Sigmoid colon (tissue), 7 donors: ENCODE data around the gene RPA3. TPM values are rescaled to one million over a fixed set of nuclear protein-coding genes. Genes with fewer than 3 reads are reported as not detected.

Source experiments
- DNase-seq: peaks from one replicate; pipeline ENCODE4 v3.0.0-alpha.2; 2019
- H3K27ac ChIP-seq, 4 donors: fragments of 200-600 bp; sonication (generic); one replicate each; pipeline ENCODE4 v1.5.1; 2016 to 2019; ENCODE audit warnings: mild to moderate bottlenecking in 1 of 4
- H3K27me3 ChIP-seq, 3 donors: fragments of 200-600 bp; sonication (generic); one replicate each; pipeline ENCODE4 v1.5.1; 2019; ENCODE audit warnings: mild to moderate bottlenecking in 1 of 3
- H3K36me3 ChIP-seq, 4 donors: fragments of 200-600 bp; sonication (generic); one replicate each; pipeline ENCODE4 v1.5.1; 2016 to 2019
- H3K4me1 ChIP-seq, 4 donors: fragments of 200-600 bp; sonication (generic); one replicate each; pipeline ENCODE4 v1.5.1; 2017 to 2019
- H3K4me3 ChIP-seq, 4 donors: fragments of 200-600 bp; sonication (generic); one replicate each; pipeline ENCODE4 v1.5.1; 2017 to 2019; ENCODE audit warnings: mild to moderate bottlenecking in 2 of 4, moderate library complexity in 1 of 4
- H3K9me3 ChIP-seq, 4 donors: fragments of 200-600 bp in 3 of 4; sonication (generic) in 3 of 4; one replicate each; pipeline versions ENCODE4 v1.5.1 to v1.6.1; 2013 to 2019
- CTCF ChIP-seq, 4 experiments: fragments of 450-650 bp in 3 of 4; fragments of 200-600 bp in 1 of 4; IDR thresholded peaks; one replicate each; pipeline ENCODE4 v1.5.1; 2016 to 2019; ENCODE audit warnings: antibody characterized with exemption in 4 of 4, mild to moderate bottlenecking in 3 of 4, moderate library complexity in 2 of 4
- EP300 ChIP-seq, 4 donors: sonication (generic); formaldehyde crosslinking; IDR thresholded peaks; one replicate each; pipeline ENCODE4 v1.6.1; 2017; ENCODE audit warnings: antibody characterized with exemption in 4 of 4
- POLR2A ChIP-seq, 2 donors: fragments of 450-650 bp; IDR thresholded peaks; one replicate each; pipeline ENCODE4 v1.6.1; 2016; ENCODE audit warnings: antibody characterized with exemption in 2 of 2, mild to moderate bottlenecking in 2 of 2, moderate library complexity in 2 of 2
- POLR2AphosphoS5 ChIP-seq, 4 donors: sonication (generic); formaldehyde crosslinking; IDR thresholded peaks; one replicate each; pipeline ENCODE4 v1.6.1; 2017; ENCODE audit warnings: antibody characterized with exemption in 4 of 4
- WGBS, 2 donors: extraction: QIAGEN DNeasy Blood & Tissue Kit; methylation state at CpG; one replicate each; pipeline ENCODE4 v1.1.7; 2013; 5-methylcytosine and 5-hydroxymethylcytosine counted together
- intact Hi-C: fragments of 100-400 bp; cut with DNase I; formaldehyde crosslinking; loops from one replicate; pipeline ENCODE4 v1.15.1; 2023
- polyA plus RNA-seq, 3 donors: library from polyadenylated mRNA; stranded (reverse); fragments of 200-250 nt; gene quantifications; one replicate each; pipeline ENCODE4 v1.2.3, GENCODE V29; 2013
- total RNA-seq, 4 donors: library from RNA; depleted of rRNA; stranded (reverse); fragments of >200 nt; gene quantifications; one replicate each; pipeline ENCODE4 v1.1.0, GENCODE V29; 2016
- donor health status: healthy with polysubstance abuse.
- donor health status: Bipolar disorder and iron deficiency.
- donor health status: healthy.

The RPA3 gene
- total and polyA plus RNA-seq, 7 donors = 15.8 to 66.8 (median 30.3) TPM

GRCh38 chr7:7620236-7620635 lies 98.2 kb downstream of the RPA3 start:
- Histone ChIP-seq H3K27me3 (no peaks in the 10 kb centered on the region), H3K4me3 (no peak overlapping the region), H3K36me3 (no peaks in the 10 kb centered on the region), H3K4me1 (no peaks in the 10 kb centered on the region), H3K27ac (no peak overlapping the region), H3K9me3 (no peaks in the 10 kb centered on the region)
- 91 to 93% methylated on average over 1 of the region's 1 CpG for WGBS, 2 donors
- DNase-seq = no peak
- intact Hi-C loops = no loop called here
- TF ChIP-seq POLR2AphosphoS5 (IDR thresholded peaks at IDR 0.05) (no peak), POLR2A (IDR thresholded peaks at IDR 0.05) (no peak), EP300 (IDR thresholded peaks at IDR 0.05) (no peak), CTCF (IDR thresholded peaks at IDR 0.05) (no peak)

GRCh38 chr7:7618410-7618809 lies 100.0 kb downstream of the RPA3 start:
- Histone ChIP-seq H3K36me3 (no peaks in the 10 kb centered on the region), H3K4me1 (no peaks in the 10 kb centered on the region)

GRCh38 chr7:7617550-7617949 lies 100.9 kb downstream of the RPA3 start:
- no peak for TF ChIP-seq POLR2A (IDR thresholded peaks at IDR 0.05)
- TF ChIP-seq EP300 (IDR thresholded peaks at IDR 0.05) = no peak
- TF ChIP-seq POLR2AphosphoS5 (IDR thresholded peaks at IDR 0.05) = no peak
- TF ChIP-seq CTCF (IDR thresholded peaks at IDR 0.05) = no peak
- no peaks in the 10 kb centered on the region for H3K36me3 ChIP-seq
- intact Hi-C loops = no loop called here
- no peaks in the 10 kb centered on the region for H3K27me3 ChIP-seq
- no peak overlapping the region for H3K27ac ChIP-seq
- no peaks in the 10 kb centered on the region for H3K9me3 ChIP-seq
- no peaks in the 10 kb centered on the region for H3K4me1 ChIP-seq
- DNase-seq = no peak
- WGBS, 2 donors = 76 to 88% methylated on average over 3 of the region's 3 CpGs
- no peak overlapping the region for H3K4me3 ChIP-seq

More at GRCh38 chr7:7618410-7618809, 100.0 kb downstream of the RPA3 start:
- no peak overlapping the region for H3K4me3 ChIP-seq
- intact Hi-C loops = no loop called here
- H3K27ac ChIP-seq = no peak overlapping the region
- no peaks in the 10 kb centered on the region for H3K9me3 ChIP-seq
- TF ChIP-seq POLR2AphosphoS5 (IDR thresholded peaks at IDR 0.05) = no peak
- TF ChIP-seq POLR2A (IDR thresholded peaks at IDR 0.05) = no peak
- TF ChIP-seq EP300 (IDR thresholded peaks at IDR 0.05) = no peak
- TF ChIP-seq CTCF (IDR thresholded peaks at IDR 0.05) = no peak
- no peaks in the 10 kb centered on the region for H3K27me3 ChIP-seq
- 27 to 76% methylated on average over 1 of the region's 1 CpG for WGBS, 2 donors
- no peak for DNase-seq

GRCh38 chr7:7614018-7614741 lies 104.2 kb downstream of the RPA3 start:
- no peak overlapping the region for H3K27ac ChIP-seq
- intact Hi-C loops = no loop called here
- no peaks in the 10 kb centered on the region for H3K27me3 ChIP-seq
- WGBS, 2 donors = 88 to 89% methylated on average over 4 of the region's 4 CpGs
- H3K36me3 ChIP-seq = peaks cover 0 to 10% (median 0%) of the 10 kb centered on the region in 4 donors
- DNase-seq = no peak
- no peaks in the 10 kb centered on the region for H3K9me3 ChIP-seq
- TF ChIP-seq EP300 (IDR thresholded peaks at IDR 0.05) (no peak), POLR2AphosphoS5 (IDR thresholded peaks at IDR 0.05) (no peak), POLR2A (IDR thresholded peaks at IDR 0.05) (no peak), CTCF (IDR thresholded peaks at IDR 0.05) (no peak)
- H3K4me1 ChIP-seq = no peaks in the 10 kb centered on the region
- H3K4me3 ChIP-seq = no peak overlapping the region

- Histone ChIP-seq H3K27me3 (no peaks in the 10 kb centered on the region), H3K36me3 (peaks cover 0 to 20% (median 0%) of the 10 kb centered on the region in 4 donors), H3K4me3 (no peak overlapping the region), H3K9me3 (no peaks in the 10 kb centered on the region), H3K4me1 (no peaks in the 10 kb centered on the region), H3K27ac (no peak overlapping the region)
- 94 to 98% methylated on average over 1 of the region's 1 CpG for WGBS, 2 donors
- no peak for DNase-seq
- no peak for TF ChIP-seq POLR2A (IDR thresholded peaks at IDR 0.05)
- no peak for TF ChIP-seq CTCF (IDR thresholded peaks at IDR 0.05)
- no peak for TF ChIP-seq POLR2AphosphoS5 (IDR thresholded peaks at IDR 0.05)
- TF ChIP-seq EP300 (IDR thresholded peaks at IDR 0.05) = no peak
- intact Hi-C loops = no loop called here
These were observed 105.2 kb downstream of the RPA3 start for GRCh38 chr7:7613210-7613609.
